A549 (cell line): ENCODE measurements around the gene THOC7. TPM values are rescaled to one million over a fixed set of nuclear protein-coding genes. Genes with fewer than 3 reads are reported as not detected.

Source experiments
- ATAC-seq, 2 experiments: fragments of 200-7000 bp in 1 of 2; fragments of >200 bp in 1 of 2; cut with Nextera tagmentation in 1 of 2; cut with Tn5 transposase in 1 of 2; 3 replicates each; pipeline versions ENCODE4 v1.8.0 to v1.9.1; 2018 to 2020; ENCODE audit warnings: mild to moderate bottlenecking in 1 of 2, moderate library complexity in 1 of 2
- CTCF ChIA-PET: fragments of 300-600 bp; sonication (Branson Sonifier 250); formaldehyde crosslinking; extraction: SDS; loops from one replicate; lab custom pipeline; 2021; ENCODE audit warnings: antibody characterized with exemption, inconsistent platforms; lab: Yijun Ruan, JAX
- POLR2A ChIA-PET: fragments of 350-600 bp; formaldehyde crosslinking; extraction: SDS; loops from one replicate; lab custom pipeline; 2021; ENCODE audit warnings: antibody characterized with exemption, inconsistent platforms; lab: Yijun Ruan, JAX
- DNase-seq, 2 experiments: peaks; one replicate each; pipeline versions ENCODE4 v3.0.0 to v3.0.0-alpha.2; 2011 to 2016; ENCODE audit warnings: low read depth in 1 of 2, low spot score in 1 of 2
- FAIRE-seq: peaks from 2 replicates; lab custom pipeline; 2011; peaks lifted over from hg19 to GRCh38; lab: Jason Lieb, UNC
- H3K27ac ChIP-seq, 2 experiments: fragments of >200 bp; sonication (Bioruptor Twin); formaldehyde crosslinking; 3 replicates each; pipeline ENCODE4 v1.5.1; 2016 to 2017
- H3K4me1 ChIP-seq: fragments of >200 bp; sonication (Bioruptor Twin); formaldehyde crosslinking; 3 replicates; pipeline ENCODE4 v1.6.1; 2016
- H3K4me2 ChIP-seq: fragments of >200 bp; sonication (Bioruptor Twin); formaldehyde crosslinking; 3 replicates; pipeline ENCODE4 v1.6.1; 2016
- H3K4me3 ChIP-seq: fragments of >200 bp; sonication (Bioruptor Twin); formaldehyde crosslinking; 3 replicates; pipeline ENCODE4 v1.5.1; 2016
- H3K9me3 ChIP-seq: fragments of >200 bp; sonication (Bioruptor Twin); formaldehyde crosslinking; 3 replicates; pipeline ENCODE4 v1.6.1; 2016
- BHLHE40 ChIP-seq: IDR thresholded peaks from 2 replicates; pipeline ENCODE4 v1.6.1; 2012; ENCODE audit warnings: low read depth, low read length, inconsistent platforms
- CBX8 ChIP-seq: fragments of 200-600 bp; sonication (generic); IDR thresholded peaks from 2 replicates; pipeline ENCODE4 v1.6.1; 2016
- CEBPB ChIP-seq, 2 experiments: fragments of >200 bp in 1 of 2; sonication (Bioruptor Twin) in 1 of 2; formaldehyde crosslinking in 1 of 2; IDR thresholded peaks; 2 replicates each; pipeline ENCODE4 v1.6.1; 2012 to 2016
- CHD4 ChIP-seq: fragments of 200-600 bp; sonication (generic); IDR thresholded peaks from 2 replicates; pipeline ENCODE4 v1.6.1; 2016; ENCODE audit warnings: antibody characterized with exemption, mild to moderate bottlenecking, borderline replicate concordance
- ESRRA ChIP-seq: fragments of 150-350 bp; IDR thresholded peaks from 2 replicates; pipeline ENCODE4 v1.6.1; 2014; ENCODE audit warnings: mild to moderate bottlenecking, low read length, borderline replicate concordance
- FOSB ChIP-seq: fragments of 250-450 bp; sonication (Bioruptor Pico); IDR thresholded peaks from 2 replicates; pipeline ENCODE4 v1.5.0; 2020; ENCODE audit warnings: mild to moderate bottlenecking, moderate library complexity
- FOSL2 ChIP-seq, 2 experiments: fragments of 450-650 bp in 1 of 2; fragments of >200 bp in 1 of 2; sonication (Bioruptor Twin) in 1 of 2; formaldehyde crosslinking; IDR thresholded peaks; 2 replicates each; pipeline versions ENCODE4 v1.5.0 to v1.6.1; 2016 to 2020; ENCODE audit warnings: mild to moderate bottlenecking in 1 of 2, moderate library complexity in 1 of 2
- HDAC2 ChIP-seq: fragments of 200-600 bp; sonication (generic); IDR thresholded peaks from 2 replicates; pipeline ENCODE4 v1.6.1; 2016
- HOXB5 ChIP-seq: fragments of 250-450 bp; sonication (Bioruptor Pico); IDR thresholded peaks from 2 replicates; pipeline ENCODE4 v1.5.0; 2020; ENCODE audit warnings: mild to moderate bottlenecking, moderate library complexity
- MAFK ChIP-seq: fragments of 450-650 bp; IDR thresholded peaks from 2 replicates; pipeline ENCODE4 v1.6.1; 2014; ENCODE audit not compliant: partially characterized antibody
- PHF8 ChIP-seq: fragments of 200-600 bp; sonication (generic); IDR thresholded peaks from 2 replicates; pipeline ENCODE4 v1.6.1; 2016; ENCODE audit warnings: low read depth, mild to moderate bottlenecking, antibody characterized with exemption, moderate library complexity, borderline replicate concordance
- POLR2AphosphoS2 ChIP-seq: conservative IDR thresholded peaks from 2 replicates; pipeline ENCODE4 v1.6.1; 2012; ENCODE audit warnings: low read length, improper control_type of control experiment, inconsistent platforms
- RAD21 ChIP-seq, 2 experiments: fragments of >200 bp in 1 of 2; sonication (Bioruptor Twin) in 1 of 2; formaldehyde crosslinking in 1 of 2; IDR thresholded peaks in 1 of 2; conservative IDR thresholded peaks in 1 of 2; 2 replicates in 1 of 2; 3 replicates in 1 of 2; pipeline ENCODE4 v1.6.1; 2012 to 2018; ENCODE audit warnings: inconsistent platforms in 1 of 2
- RNF2 ChIP-seq: fragments of 200-600 bp; sonication (generic); IDR thresholded peaks from 2 replicates; pipeline ENCODE4 v1.6.1; 2016; ENCODE audit warnings: low read depth, mild to moderate bottlenecking, antibody characterized with exemption, moderate library complexity, borderline replicate concordance
- TFCP2L1 ChIP-seq: fragments of 250-450 bp; sonication (Bioruptor Pico); IDR thresholded peaks from 2 replicates; pipeline ENCODE4 v1.5.0; 2021; ENCODE audit warnings: mild to moderate bottlenecking
- ZNF302 ChIP-seq: fragments of 250-450 bp; sonication (Bioruptor Pico); IDR thresholded peaks from 2 replicates; pipeline ENCODE4 v1.9.0; 2021; ENCODE audit warnings: inconsistent platforms, mild to moderate bottlenecking, moderate library complexity
- ZSCAN20 ChIP-seq: fragments of 250-450 bp; sonication (Bioruptor Pico); IDR thresholded peaks from 2 replicates; pipeline ENCODE4 v1.8.0; 2022; ENCODE audit warnings: mild to moderate bottlenecking, moderate library complexity
- WGBS: methylation state at CpG from one replicate; pipeline ENCODE4 v1.1.6; 2017; ENCODE audit errors: missing lambda C conversion rate; 5-methylcytosine and 5-hydroxymethylcytosine counted together
- polyA plus RNA-seq, 4 experiments: library from polyadenylated mRNA; depleted of rRNA in 3 of 4; stranded (reverse); fragments of >200 nt; fragmentation: RNase III in 1 of 4; extraction: RNeasy Plus Mini Kit Qiagen cat#74134 plus additional on column Dnase treatment in 1 of 4; gene quantifications; 2 replicates in 3 of 4; 3 replicates in 1 of 4; pipeline ENCODE4 v1.2.3, GENCODE V29; 2011 to 2017
- TF ChIP-seq, protein P1 (sequence below): fragments of >200 bp; sonication (Bioruptor Twin); formaldehyde crosslinking; IDR thresholded peaks from 3 replicates; pipeline ENCODE4 v1.6.1; 2016
- TF ChIP-seq, protein P2 (sequence below): fragments of 150-350 bp; IDR thresholded peaks from 2 replicates; pipeline ENCODE4 v1.6.1; 2014; ENCODE audit warnings: low read depth, mild to moderate bottlenecking, low read length
- TF ChIP-seq, protein P3 (sequence below): fragments of 200-600 bp; sonication (generic); IDR thresholded peaks from 2 replicates; pipeline ENCODE4 v1.6.1; 2016; ENCODE audit warnings: antibody characterized with exemption, mild to moderate bottlenecking, moderate library complexity
- TF ChIP-seq, protein P4 (sequence below): IDR thresholded peaks from 2 replicates; pipeline ENCODE4 v1.6.1; 2012
- TF ChIP-seq, protein P5 (sequence below): fragments of >200 bp; sonication (Bioruptor Twin); formaldehyde crosslinking; IDR thresholded peaks from 3 replicates; pipeline ENCODE4 v1.5.1; 2016
- TF ChIP-seq, protein P6 (sequence below): IDR thresholded peaks from 2 replicates; pipeline ENCODE4 v1.6.1; 2012; ENCODE audit warnings: low read depth, borderline replicate concordance

THOC7 gene
- polyA plus RNA-seq, 2 of the 4 experiments (the other 2 are of a cell fraction): 65.2 to 71.7 TPM

DNA sequence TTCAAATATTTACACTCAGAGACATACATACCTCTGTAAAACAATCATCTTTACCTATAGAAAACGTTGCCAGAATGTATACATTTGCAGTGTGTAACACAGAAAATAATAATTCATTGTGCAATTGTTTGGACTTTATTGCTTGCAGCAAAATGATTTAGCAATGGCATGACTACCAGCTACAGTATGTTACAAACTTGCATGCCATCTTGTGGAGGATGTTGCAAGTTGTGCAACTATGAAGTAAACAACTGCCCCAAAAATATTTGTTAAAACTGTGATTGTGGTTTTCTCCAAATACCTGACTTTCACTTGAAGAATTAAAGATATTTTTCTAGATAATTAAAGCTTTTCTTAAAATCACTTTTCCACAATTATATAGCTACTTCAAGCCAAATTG lies 71.6 kb downstream of the THOC7 start:
- no peak for FAIRE-seq
- ChIA-PET CTCF (no interaction called here), POLR2A (no interaction called here)
- DNase-seq: peak in 1 of 2 experiments; percentile 10
- H3K4me3 ChIP-seq: no peak overlapping the region
- peak in 1 of 2 experiments; percentile 39; a peak in 1 of 6 replicates for ATAC-seq
- H3K4me1 ChIP-seq: no peaks in the 10 kb centered on the region
- no peak overlapping the region for H3K4me2 ChIP-seq
- TF ChIP-seq ZNF302 (CRISPR knock-in tag) (no peak), FOSB (CRISPR knock-in tag) (no peak), ESRRA (no peak), MAFK (no peak), CHD4 (no peak), FOSL2 (IDR thresholded peaks at IDR 0.05) (no peak), FOSL2 (CRISPR knock-in tag; IDR thresholded peaks at IDR 0.05) (no peak), BHLHE40 (no peak), ZSCAN20 (no peak), TFCP2L1 (CRISPR knock-in tag) (no peak), HOXB5 (CRISPR knock-in tag) (no peak), RAD21 (conservative IDR thresholded peaks at IDR 0.05 in 1 of 2, IDR thresholded peaks at IDR 0.05 in 1 of 2) (peak; percentile 25 to 40; a peak in 1 of 5 replicates), PHF8 (no peak), RNF2 (no peak), CBX8 (no peak), CEBPB (IDR thresholded peaks at IDR 0.05) (peak; percentile 53 to 62; a peak in 2 of 4 replicates), HDAC2 (no peak), POLR2AphosphoS2 (no peak)
- TF ChIP-seq, protein P1, sequence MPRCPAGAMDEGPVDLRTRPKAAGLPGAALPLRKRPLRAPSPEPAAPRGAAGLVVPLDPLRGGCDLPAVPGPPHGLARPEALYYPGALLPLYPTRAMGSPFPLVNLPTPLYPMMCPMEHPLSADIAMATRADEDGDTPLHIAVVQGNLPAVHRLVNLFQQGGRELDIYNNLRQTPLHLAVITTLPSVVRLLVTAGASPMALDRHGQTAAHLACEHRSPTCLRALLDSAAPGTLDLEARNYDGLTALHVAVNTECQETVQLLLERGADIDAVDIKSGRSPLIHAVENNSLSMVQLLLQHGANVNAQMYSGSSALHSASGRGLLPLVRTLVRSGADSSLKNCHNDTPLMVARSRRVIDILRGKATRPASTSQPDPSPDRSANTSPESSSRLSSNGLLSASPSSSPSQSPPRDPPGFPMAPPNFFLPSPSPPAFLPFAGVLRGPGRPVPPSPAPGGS: no peak
- TF ChIP-seq, protein P2, sequence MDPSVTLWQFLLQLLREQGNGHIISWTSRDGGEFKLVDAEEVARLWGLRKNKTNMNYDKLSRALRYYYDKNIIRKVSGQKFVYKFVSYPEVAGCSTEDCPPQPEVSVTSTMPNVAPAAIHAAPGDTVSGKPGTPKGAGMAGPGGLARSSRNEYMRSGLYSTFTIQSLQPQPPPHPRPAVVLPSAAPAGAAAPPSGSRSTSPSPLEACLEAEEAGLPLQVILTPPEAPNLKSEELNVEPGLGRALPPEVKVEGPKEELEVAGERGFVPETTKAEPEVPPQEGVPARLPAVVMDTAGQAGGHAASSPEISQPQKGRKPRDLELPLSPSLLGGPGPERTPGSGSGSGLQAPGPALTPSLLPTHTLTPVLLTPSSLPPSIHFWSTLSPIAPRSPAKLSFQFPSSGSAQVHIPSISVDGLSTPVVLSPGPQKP: no peak
- TF ChIP-seq, protein P3, sequence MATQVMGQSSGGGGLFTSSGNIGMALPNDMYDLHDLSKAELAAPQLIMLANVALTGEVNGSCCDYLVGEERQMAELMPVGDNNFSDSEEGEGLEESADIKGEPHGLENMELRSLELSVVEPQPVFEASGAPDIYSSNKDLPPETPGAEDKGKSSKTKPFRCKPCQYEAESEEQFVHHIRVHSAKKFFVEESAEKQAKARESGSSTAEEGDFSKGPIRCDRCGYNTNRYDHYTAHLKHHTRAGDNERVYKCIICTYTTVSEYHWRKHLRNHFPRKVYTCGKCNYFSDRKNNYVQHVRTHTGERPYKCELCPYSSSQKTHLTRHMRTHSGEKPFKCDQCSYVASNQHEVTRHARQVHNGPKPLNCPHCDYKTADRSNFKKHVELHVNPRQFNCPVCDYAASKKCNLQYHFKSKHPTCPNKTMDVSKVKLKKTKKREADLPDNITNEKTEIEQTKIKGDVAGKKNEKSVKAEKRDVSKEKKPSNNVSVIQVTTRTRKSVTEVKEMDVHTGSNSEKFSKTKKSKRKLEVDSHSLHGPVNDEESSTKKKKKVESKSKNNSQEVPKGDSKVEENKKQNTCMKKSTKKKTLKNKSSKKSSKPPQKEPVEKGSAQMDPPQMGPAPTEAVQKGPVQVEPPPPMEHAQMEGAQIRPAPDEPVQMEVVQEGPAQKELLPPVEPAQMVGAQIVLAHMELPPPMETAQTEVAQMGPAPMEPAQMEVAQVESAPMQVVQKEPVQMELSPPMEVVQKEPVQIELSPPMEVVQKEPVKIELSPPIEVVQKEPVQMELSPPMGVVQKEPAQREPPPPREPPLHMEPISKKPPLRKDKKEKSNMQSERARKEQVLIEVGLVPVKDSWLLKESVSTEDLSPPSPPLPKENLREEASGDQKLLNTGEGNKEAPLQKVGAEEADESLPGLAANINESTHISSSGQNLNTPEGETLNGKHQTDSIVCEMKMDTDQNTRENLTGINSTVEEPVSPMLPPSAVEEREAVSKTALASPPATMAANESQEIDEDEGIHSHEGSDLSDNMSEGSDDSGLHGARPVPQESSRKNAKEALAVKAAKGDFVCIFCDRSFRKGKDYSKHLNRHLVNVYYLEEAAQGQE: no peak
- TF ChIP-seq, protein P4, sequence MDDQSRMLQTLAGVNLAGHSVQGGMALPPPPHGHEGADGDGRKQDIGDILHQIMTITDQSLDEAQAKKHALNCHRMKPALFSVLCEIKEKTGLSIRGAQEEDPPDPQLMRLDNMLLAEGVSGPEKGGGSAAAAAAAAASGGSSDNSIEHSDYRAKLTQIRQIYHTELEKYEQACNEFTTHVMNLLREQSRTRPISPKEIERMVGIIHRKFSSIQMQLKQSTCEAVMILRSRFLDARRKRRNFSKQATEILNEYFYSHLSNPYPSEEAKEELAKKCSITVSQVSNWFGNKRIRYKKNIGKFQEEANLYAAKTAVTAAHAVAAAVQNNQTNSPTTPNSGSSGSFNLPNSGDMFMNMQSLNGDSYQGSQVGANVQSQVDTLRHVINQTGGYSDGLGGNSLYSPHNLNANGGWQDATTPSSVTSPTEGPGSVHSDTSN: no peak
- TF ChIP-seq, protein P5, sequence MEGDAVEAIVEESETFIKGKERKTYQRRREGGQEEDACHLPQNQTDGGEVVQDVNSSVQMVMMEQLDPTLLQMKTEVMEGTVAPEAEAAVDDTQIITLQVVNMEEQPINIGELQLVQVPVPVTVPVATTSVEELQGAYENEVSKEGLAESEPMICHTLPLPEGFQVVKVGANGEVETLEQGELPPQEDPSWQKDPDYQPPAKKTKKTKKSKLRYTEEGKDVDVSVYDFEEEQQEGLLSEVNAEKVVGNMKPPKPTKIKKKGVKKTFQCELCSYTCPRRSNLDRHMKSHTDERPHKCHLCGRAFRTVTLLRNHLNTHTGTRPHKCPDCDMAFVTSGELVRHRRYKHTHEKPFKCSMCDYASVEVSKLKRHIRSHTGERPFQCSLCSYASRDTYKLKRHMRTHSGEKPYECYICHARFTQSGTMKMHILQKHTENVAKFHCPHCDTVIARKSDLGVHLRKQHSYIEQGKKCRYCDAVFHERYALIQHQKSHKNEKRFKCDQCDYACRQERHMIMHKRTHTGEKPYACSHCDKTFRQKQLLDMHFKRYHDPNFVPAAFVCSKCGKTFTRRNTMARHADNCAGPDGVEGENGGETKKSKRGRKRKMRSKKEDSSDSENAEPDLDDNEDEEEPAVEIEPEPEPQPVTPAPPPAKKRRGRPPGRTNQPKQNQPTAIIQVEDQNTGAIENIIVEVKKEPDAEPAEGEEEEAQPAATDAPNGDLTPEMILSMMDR: peak; percentile 18; the same call in 1 of the 3 replicates
- TF ChIP-seq, protein P6, sequence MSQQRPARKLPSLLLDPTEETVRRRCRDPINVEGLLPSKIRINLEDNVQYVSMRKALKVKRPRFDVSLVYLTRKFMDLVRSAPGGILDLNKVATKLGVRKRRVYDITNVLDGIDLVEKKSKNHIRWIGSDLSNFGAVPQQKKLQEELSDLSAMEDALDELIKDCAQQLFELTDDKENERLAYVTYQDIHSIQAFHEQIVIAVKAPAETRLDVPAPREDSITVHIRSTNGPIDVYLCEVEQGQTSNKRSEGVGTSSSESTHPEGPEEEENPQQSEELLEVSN: no peak
- TF ChIP-seq, all 56 proteins: peak for 3
- Histone ChIP-seq H3K9me3 (no peaks in the 10 kb centered on the region), H3K27ac (no peak overlapping the region)
- WGBS: 0% methylated on average over 1 of the region's 1 CpG
